Psoas muscle (tissue), 8 donors: ENCODE data around the gene NTSR2. TPM values are rescaled to one million over a fixed set of nuclear protein-coding genes. Genes with fewer than 3 reads are reported as not detected.

Experiments used
- ATAC-seq, 4 donors: fragments of 200-7000 bp; cut with Tn5 transposase; one replicate each; pipeline ENCODE4 v1.9.1; 2020; ENCODE audit warnings: moderate library complexity in 3 of 4, mild to moderate bottlenecking in 2 of 4
- DNase-seq, 2 donors: peaks; one replicate each; pipeline ENCODE4 v3.0.0-alpha.2; 2020
- H3K27ac ChIP-seq: fragments of 200-600 bp; one replicate; pipeline ENCODE4 v1.8.0; 2022
- H3K27me3 ChIP-seq, 3 donors: fragments of 200-600 bp in 1 of 3; one replicate each; pipeline versions ENCODE4 v1.6.1 to v1.8.0; 2013 to 2022; ENCODE audit warnings: low read length in 2 of 3, mild to moderate bottlenecking in 2 of 3, moderate library complexity in 1 of 3; ENCODE audit not compliant: insufficient read depth in 3 of 3
- H3K36me3 ChIP-seq, 2 donors: fragments of 200-600 bp in 1 of 2; one replicate each; pipeline versions ENCODE4 v1.6.1 to v1.8.0; 2013 to 2022; ENCODE audit warnings: low read depth in 1 of 2, mild to moderate bottlenecking in 1 of 2, moderate library complexity in 1 of 2; ENCODE audit not compliant: insufficient read depth in 1 of 2
- H3K4me1 ChIP-seq: fragments of 200-600 bp; one replicate; pipeline ENCODE4 v1.8.0; 2022
- H3K4me3 ChIP-seq: fragments of 200-600 bp; one replicate; pipeline ENCODE4 v1.8.0; 2022; ENCODE audit warnings: mild to moderate bottlenecking
- H3K9me3 ChIP-seq: fragments of 200-600 bp; one replicate; pipeline ENCODE4 v1.8.0; 2022
- WGBS, 3 donors: extraction: QIAGEN DNeasy Blood & Tissue Kit; methylation state at CpG; one replicate each; pipeline versions ENCODE4 v1.1.6 to v1.1.7; 2013; 5-methylcytosine and 5-hydroxymethylcytosine counted together
- intact Hi-C, 2 donors: fragments of 100-400 bp; cut with DNase I; formaldehyde crosslinking; loops; one replicate each; pipeline versions ENCODE4 v1.11.0 to v1.14.2; 2022
- polyA plus RNA-seq, 3 donors: library from polyadenylated mRNA; stranded (reverse); fragments of 200-250 nt; gene quantifications; one replicate each; pipeline ENCODE4 v1.2.3, GENCODE V29; 2013
- total RNA-seq, 4 donors: library from RNA; stranded (reverse); fragmentation: NEBNext Ultra II Directional in 2 of 4; extraction: Animal tissue kit (Norgen Biotek cat#: 25700) in 2 of 4; gene quantifications; one replicate each; pipeline versions ENCODE4 v1.2.1 to v1.2.4, GENCODE V29; 2021 to 2023
- TF ChIP-seq, protein P1 (sequence below): fragments of 200-600 bp; IDR thresholded peaks from one replicate; pipeline ENCODE4 v1.8.0; 2022; ENCODE audit warnings: antibody characterized with exemption
- donor health status: healthy with polysubstance abuse.
- donor health status: DM: no; HTN: no; CAD: no; lungs with moderate emphysema.
- donor health status: Bipolar disorder and iron deficiency.
- donor health status: healthy.
- donor health status: DM: yes; HTN: yes; CAD: no.
- donor health status: DM: no; HTN: no; CAD: no.
- donor health status: DM: no; HTN: no; CAD: no.
- donor health status: DM: yes; HTN: yes; CAD: no.

The NTSR2 gene
- total and polyA plus RNA-seq, 7 donors: 0.18 to 0.97 (median 0.35) TPM; not detected in 1

DNA sequence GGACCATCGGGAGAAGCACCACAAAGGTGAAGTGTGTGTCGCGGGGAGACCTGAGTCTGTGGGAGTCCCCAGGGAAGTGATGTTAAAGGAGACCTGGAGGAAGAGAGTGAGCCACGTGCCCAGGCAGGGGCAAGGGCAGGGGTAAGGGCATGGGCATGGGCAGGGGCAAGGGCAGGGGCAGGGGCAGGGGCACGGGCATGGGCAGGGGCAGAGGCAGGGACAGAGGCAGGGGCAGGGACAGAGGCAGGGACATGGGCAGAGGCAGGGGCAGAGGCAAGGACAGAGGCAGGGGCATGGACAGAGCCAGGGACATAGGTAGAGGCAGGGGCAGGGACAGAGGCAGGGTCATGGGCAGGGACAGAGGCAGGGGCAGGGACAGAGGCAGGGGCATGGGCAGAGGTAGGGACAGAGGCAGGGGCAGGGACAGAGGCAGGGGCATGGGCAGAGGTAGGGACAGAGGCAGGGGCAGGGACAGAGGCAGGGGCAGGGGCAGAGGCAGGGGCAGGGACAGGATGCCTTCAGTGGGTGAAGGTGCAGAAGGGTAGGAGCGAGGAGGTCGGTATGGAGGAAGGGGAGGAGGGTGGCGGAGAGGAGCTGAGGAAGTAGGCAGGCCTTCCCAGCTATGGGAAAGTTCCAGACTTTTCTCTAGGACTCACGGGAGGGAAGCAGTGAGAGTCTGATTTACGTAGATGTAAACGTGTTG lies 33.3 kb downstream of the NTSR2 start:
- no peaks in the 10 kb centered on the region for H3K9me3 ChIP-seq
- no peaks in the 10 kb centered on the region for H3K27me3 ChIP-seq
- 83 to 91% (median 85%) methylated on average over 11 of the region's 11 CpGs for WGBS, 3 donors
- no peak overlapping the region for H3K4me3 ChIP-seq
- H3K36me3 ChIP-seq: peaks cover 0 to 43% of the 10 kb centered on the region in 2 donors
- no peak overlapping the region for H3K27ac ChIP-seq
- TF ChIP-seq, protein P1, sequence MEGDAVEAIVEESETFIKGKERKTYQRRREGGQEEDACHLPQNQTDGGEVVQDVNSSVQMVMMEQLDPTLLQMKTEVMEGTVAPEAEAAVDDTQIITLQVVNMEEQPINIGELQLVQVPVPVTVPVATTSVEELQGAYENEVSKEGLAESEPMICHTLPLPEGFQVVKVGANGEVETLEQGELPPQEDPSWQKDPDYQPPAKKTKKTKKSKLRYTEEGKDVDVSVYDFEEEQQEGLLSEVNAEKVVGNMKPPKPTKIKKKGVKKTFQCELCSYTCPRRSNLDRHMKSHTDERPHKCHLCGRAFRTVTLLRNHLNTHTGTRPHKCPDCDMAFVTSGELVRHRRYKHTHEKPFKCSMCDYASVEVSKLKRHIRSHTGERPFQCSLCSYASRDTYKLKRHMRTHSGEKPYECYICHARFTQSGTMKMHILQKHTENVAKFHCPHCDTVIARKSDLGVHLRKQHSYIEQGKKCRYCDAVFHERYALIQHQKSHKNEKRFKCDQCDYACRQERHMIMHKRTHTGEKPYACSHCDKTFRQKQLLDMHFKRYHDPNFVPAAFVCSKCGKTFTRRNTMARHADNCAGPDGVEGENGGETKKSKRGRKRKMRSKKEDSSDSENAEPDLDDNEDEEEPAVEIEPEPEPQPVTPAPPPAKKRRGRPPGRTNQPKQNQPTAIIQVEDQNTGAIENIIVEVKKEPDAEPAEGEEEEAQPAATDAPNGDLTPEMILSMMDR: no peak
- no peaks in the 10 kb centered on the region for H3K4me1 ChIP-seq
- ATAC-seq: no peak
- DNase-seq: no peak
- intact Hi-C loops: no loop called here

DNA sequence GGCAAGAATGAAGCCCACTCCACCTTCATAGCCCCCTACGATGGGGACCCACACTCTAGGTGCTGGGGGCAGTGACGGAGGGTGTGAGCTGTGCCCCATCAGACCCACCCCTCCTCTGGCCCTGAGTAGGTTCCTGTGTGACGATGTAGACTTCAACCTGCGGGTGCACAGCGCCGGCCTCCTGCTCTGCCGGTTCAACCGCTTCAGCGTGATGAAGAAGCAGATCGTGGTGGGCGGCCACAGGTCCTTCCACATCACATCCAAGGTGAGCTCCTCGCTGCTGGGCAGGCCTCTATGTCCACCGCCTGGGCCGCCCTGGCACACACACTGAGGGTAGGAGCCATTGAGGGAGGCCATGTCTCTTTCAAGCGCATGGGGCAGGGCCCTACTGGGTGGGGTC lies 34.9 kb downstream of the NTSR2 start:
- TF ChIP-seq, protein P1: no peak
- no peaks in the 10 kb centered on the region for H3K9me3 ChIP-seq
- H3K4me3 ChIP-seq: no peak overlapping the region
- H3K4me1 ChIP-seq: peaks cover 7% of the 10 kb centered on the region
- no peak overlapping the region for H3K27ac ChIP-seq
- intact Hi-C loops: no loop called here
- H3K27me3 ChIP-seq: no peaks in the 10 kb centered on the region
- DNase-seq: no peak
- ATAC-seq: no peak
- 97 to 99% (median 98%) methylated on average over 15 of the region's 15 CpGs for WGBS, 3 donors
- H3K36me3 ChIP-seq: peaks cover 0 to 37% of the 10 kb centered on the region in 2 donors

DNA sequence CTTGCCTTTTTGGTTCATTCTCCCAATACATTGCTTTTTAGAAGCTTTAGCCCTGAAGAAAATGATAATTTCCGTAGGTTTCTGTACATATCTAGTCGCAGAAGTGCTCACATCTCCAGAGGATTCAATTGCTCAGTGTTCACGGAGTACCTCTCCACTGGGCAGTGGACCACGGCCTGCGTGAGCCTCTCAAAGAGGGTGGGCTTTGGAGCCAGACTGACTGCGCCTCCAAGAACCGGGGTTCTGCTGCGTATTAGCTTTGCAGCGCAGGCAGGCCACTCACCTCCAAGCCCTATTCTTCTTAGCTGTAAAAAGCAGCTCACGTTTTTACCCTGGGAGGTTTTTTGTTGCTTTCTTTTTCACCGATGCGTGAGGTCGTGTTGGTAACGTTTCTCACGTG lies 35.4 kb downstream of the NTSR2 start:
- Histone ChIP-seq H3K36me3 (peaks cover 0 to 31% of the 10 kb centered on the region in 2 donors), H3K27me3 (no peaks in the 10 kb centered on the region), H3K4me3 (no peak overlapping the region), H3K27ac (no peak overlapping the region), H3K9me3 (no peaks in the 10 kb centered on the region), H3K4me1 (peaks cover 7% of the 10 kb centered on the region)
- intact Hi-C loops: no loop called here
- TF ChIP-seq, protein P1: no peak
- ATAC-seq (no peak), DNase-seq (no peak)
- 87 to 93% (median 90%) methylated on average over 15 of the region's 15 CpGs for WGBS, 3 donors

DNA sequence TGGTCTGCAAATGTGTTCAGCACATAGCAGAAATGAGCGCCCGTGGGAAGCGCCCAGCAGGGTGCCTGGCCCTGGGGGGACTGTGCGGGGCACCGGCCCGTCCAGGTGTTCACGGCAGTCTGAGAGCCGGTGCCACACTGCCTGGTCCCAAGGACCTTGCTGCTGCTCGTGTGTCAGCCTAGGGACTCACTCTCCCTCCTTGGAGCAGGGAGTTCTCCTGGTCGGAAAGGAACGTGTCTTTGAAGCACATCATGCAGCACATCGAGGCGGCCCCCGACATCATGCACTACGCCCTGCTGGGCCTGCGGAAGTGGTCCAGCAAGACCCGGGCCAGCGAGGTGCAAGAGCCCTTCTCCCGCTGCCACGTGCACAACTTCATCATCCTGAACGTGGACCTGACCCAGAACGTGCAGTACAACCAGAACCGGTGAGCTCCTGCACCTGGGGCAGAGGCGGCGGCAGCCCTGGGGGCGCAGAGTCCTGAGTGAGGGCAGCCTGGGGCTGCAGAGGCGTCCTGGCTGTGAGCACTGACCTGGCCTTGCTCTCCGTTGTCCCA lies 36.0 kb downstream of the NTSR2 start:
- Histone ChIP-seq H3K9me3 (no peaks in the 10 kb centered on the region), H3K4me1 (peaks cover 7% of the 10 kb centered on the region), H3K4me3 (no peak overlapping the region), H3K27me3 (no peaks in the 10 kb centered on the region), H3K36me3 (peaks cover 0 to 25% of the 10 kb centered on the region in 2 donors), H3K27ac (no peak overlapping the region)
- intact Hi-C loops: no loop called here
- DNase-seq: no peak
- TF ChIP-seq, protein P1: no peak
- 91 to 98% (median 94%) methylated on average over 28 of the region's 28 CpGs for WGBS, 3 donors
- no peak for ATAC-seq
